Mononuclear cell (primary cell): ENCODE results near the gene ZNF558. TPM values are rescaled to one million over a fixed set of nuclear protein-coding genes. Genes with fewer than 3 reads are reported as not detected.

Experiments
- H3K27me3 ChIP-seq: 2 replicates; pipeline ENCODE4 v1.6.0; 2011; ENCODE audit warnings: low read length, control low read depth; ENCODE audit not compliant: insufficient read depth
- H3K4me1 ChIP-seq: 2 replicates; pipeline ENCODE4 v1.5.1; 2011; ENCODE audit warnings: mild to moderate bottlenecking, low read length, control low read depth; ENCODE audit not compliant: insufficient read depth
- H3K4me3 ChIP-seq: 2 replicates; pipeline ENCODE4 v1.5.1; 2011; ENCODE audit warnings: mild to moderate bottlenecking, low read length, moderate library complexity
- H3K9me3 ChIP-seq: 2 replicates; pipeline ENCODE4 v1.5.1; 2011; ENCODE audit warnings: low read depth, mild to moderate bottlenecking, control low read depth, low read length
- total RNA-seq: library from RNA; depleted of rRNA; stranded (reverse); fragments of >200 nt; gene quantifications from one replicate; pipeline ENCODE4 v1.2.3, GENCODE V29; 2012

ZNF558 gene
- 23.7 TPM for total RNA-seq

DNA sequence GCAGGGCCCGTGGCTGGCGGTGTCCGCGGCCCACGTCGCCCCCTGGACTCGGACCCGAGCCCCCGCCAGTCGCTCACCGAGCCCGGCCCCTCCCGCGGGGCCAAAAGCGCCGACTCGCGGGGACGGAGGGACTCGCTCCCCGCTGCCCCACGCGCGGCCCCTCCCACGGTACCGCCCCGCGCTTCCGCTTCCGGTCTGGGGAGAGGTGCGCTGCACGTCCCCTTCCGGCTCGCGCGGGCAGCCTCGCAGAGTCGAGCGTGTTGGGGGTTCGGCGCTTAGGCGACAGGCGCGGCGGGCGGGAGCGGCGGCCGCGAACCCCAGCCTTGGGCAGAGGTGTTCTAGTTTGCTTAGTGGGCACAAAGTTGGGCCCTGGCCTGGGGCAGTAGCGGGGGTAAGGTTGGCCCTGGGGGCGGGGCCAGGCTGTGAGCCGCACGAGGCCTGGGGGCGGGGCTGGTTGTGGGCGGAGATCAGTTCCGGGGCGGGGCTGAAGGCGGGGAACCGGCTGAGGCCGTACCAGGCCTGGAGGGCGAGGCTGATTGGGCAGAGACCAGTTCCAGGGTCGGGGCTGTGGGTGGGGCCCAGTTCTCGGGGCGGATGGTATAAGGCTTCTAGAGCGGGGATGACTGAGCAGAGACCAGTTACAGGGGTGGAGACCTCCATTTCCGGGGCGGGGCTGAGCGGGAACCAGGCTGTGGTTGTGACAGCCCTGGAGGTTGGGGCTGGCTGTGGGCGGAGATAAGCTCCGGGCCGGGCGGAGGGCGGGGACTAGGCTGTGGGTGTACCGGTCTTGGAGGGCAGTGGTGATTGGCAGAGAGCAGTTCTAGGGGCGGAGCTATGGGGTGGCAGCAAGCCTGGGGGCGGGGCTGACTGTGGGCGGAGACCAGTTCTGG, at the start of gene ZNF558, which contains the start of gene MBD3L1:
TSS of gene ZNF558 (minus strand) at position 173 of the 890 bp plus-strand sequence. CDS start 9,645 bp downstream, outside the sequence.
TSS of gene MBD3L1 (plus strand) at position 246 of the 890 bp plus-strand sequence. CDS start 10,302 bp downstream, outside the sequence.
- Histone ChIP-seq H3K27me3 (no peaks in the 10 kb centered on the region), H3K4me3 (peak within 1 kb of the TSS; percentile 73), H3K4me1 (peaks cover 9% of the 10 kb centered on the region)

DNA sequence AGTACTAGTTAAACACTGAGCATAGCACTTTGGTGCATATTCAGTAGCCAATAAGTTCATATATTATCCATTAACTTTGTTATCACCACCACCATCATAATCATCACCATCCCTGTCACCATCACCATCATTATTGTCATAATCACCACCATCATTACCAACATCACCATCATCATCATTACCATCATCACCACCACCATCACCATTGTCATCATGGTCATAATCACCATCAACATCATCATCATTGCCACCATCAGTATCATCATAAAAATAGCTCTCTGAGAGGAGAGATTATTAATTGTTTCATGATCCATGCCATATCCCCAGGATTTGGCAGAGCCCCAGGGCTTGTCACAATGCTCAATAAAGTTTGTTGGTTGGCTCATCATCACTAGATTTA, 49.4 kb upstream of the ZNF558 start:
- Histone ChIP-seq H3K9me3 (no peaks in the 10 kb centered on the region), H3K27me3 (no peaks in the 10 kb centered on the region), H3K4me3 (no peak overlapping the region), H3K4me1 (no peaks in the 10 kb centered on the region)

More for the DNA sequence above, at the start of gene ZNF558, which contains the start of gene MBD3L1:
- H3K9me3 ChIP-seq: no peaks in the 10 kb centered on the region

DNA sequence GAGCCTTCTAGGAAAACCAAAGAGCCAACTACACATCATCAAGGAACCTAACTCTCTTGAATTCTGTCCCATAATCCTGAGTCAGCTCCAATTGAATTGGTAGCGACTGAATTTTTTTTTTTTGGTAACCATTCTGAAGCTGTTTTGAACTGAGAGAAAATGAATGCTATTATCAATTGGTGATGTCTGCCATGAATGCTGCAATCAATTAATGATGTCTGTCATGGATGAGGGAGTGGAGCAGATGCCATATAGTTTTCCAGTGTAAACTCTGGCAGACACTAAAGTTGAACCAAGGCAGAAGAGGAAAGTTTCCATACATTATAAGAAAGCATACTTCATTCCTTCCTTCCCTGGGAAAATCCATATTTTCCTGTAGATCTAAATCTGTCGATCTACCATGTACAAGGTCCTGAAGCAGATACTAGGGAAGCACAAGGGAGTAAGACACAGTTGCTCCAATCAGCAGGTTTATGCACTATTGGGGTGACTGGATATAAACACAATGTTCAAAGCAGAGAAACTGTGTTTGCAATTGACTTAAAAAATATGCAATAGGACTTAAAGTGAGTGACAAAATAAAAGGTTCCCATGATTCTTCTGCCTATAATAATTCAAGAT, 48.9 kb upstream of the ZNF558 start:
- Histone ChIP-seq H3K4me3 (no peak overlapping the region), H3K27me3 (no peaks in the 10 kb centered on the region), H3K9me3 (no peaks in the 10 kb centered on the region), H3K4me1 (no peaks in the 10 kb centered on the region)

DNA sequence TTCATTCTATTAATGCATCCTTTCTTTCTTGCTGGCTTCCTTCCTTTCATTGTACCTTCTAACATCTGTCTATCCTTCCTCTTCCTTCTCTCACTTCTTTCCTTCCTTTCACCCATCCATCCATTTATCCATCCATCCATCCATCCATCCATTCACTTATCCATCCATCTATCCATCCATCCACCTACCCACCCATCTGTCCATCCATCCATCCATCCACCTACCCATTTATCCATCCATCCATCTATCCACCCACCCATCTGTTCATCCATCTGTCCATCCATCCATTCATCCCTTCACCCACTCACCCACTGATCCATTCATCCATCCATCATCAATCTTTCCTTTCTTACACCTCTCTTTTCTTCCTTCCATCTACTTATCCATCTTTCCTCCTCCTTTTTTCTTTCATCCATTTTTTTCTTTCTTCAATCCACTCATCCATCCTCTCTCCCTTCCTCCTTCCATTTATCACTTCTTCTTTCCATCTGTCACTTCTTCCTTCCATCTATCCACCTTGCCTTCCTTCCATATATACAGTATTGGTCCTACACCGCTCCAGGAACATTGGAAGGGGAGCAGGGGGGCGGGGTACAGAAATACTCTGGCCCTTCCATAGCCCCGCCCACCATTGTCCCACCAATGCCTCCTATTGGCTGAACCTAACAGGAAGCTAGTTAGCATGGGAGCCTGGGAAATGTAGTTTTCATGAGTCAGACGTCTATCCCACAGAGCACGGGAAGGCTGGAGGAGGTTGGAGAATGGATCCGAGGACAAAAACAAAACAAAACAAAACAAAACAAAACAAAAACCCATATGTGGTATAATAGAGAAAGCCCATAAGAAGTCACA, 46.0 kb upstream of the ZNF558 start:
- no peaks in the 10 kb centered on the region for H3K9me3 ChIP-seq
- H3K4me1 ChIP-seq: no peaks in the 10 kb centered on the region
- H3K4me3 ChIP-seq: no peak overlapping the region
- H3K27me3 ChIP-seq: no peaks in the 10 kb centered on the region

GRCh38 chr19:8866344-8866743, 34.2 kb upstream of the ZNF558 start:
- H3K4me1 ChIP-seq: no peaks in the 10 kb centered on the region
- H3K4me3 ChIP-seq: no peak overlapping the region
- H3K9me3 ChIP-seq: no peaks in the 10 kb centered on the region
- no peaks in the 10 kb centered on the region for H3K27me3 ChIP-seq

DNA sequence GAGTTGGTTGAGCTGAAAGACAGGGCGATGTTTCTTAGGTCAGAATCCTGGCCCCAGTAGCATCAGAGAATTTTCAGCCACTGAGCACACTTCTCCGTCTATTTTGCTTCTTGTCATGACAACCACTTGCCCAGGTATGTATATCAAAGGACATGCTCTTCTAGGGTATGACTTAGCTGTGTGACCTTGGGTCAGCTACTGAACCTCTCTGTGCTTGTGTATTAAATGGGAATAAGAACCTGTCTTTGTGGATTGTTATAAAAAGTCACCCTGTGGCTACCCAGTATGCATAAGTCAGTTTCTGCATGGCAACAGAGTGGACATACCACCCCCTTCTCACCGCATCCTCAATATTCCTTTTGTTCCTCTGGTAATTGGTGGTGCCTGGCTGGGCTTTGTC, 26.2 kb upstream of the ZNF558 start:
- Histone ChIP-seq H3K9me3 (no peaks in the 10 kb centered on the region), H3K4me3 (no peak overlapping the region), H3K27me3 (no peaks in the 10 kb centered on the region), H3K4me1 (no peaks in the 10 kb centered on the region)

- H3K27me3 ChIP-seq: no peaks in the 10 kb centered on the region
- H3K4me1 ChIP-seq: no peaks in the 10 kb centered on the region
- H3K9me3 ChIP-seq: no peaks in the 10 kb centered on the region
- H3K4me3 ChIP-seq: no peak overlapping the region
These were observed 18.4 kb upstream of the ZNF558 start for GRCh38 chr19:8850488-8850887.

DNA sequence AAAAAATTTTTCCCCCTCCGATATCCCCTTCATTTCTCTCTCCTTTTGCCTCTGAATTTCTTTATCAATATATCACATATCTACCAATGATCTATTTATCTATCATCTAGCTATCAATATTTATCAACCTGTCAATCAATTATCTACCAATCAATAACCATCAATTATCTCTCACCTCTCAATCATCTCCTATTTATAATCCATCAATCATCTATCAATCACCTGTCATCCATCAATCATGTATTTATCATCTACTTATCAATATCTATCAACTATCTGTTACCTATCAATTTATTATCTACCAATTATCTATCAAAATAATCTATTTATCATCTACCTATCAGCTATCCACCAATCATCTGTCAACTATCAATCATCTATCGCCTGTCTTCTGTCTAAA, 17.1 kb upstream of the ZNF558 start:
- Histone ChIP-seq H3K4me1 (no peaks in the 10 kb centered on the region), H3K27me3 (no peaks in the 10 kb centered on the region), H3K9me3 (no peaks in the 10 kb centered on the region), H3K4me3 (no peak overlapping the region)

DNA sequence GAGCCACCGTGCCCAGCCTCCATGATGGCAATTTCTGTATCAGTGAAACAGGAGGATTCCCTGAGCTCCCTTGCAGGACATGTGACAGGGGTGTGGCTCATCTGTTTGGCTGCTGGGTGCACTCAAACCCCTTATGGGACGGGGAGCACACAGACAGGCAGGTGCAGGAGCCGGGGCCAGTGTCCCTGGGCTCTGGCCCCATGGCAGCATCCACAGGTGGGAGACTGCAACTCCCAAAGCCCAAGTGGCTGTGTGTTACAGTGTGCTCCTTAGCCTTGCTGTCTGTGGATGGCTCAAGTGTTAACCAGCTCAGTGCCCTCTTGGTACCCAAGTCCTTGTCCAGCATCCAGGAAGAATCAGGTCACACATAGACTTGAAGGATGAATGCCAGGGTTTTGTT, 14.7 kb upstream of the ZNF558 start:
- Histone ChIP-seq H3K9me3 (no peaks in the 10 kb centered on the region), H3K4me1 (no peaks in the 10 kb centered on the region), H3K27me3 (no peaks in the 10 kb centered on the region), H3K4me3 (no peak overlapping the region)

GRCh38 chr19:8840708-8841107, 8.6 kb upstream of the ZNF558 start:
- Histone ChIP-seq H3K27me3 (no peaks in the 10 kb centered on the region), H3K4me3 (no peak overlapping the region), H3K9me3 (no peaks in the 10 kb centered on the region), H3K4me1 (no peaks in the 10 kb centered on the region)

GRCh38 chr19:8835877-8836276, 3.8 kb upstream of the ZNF558 start:
- Histone ChIP-seq H3K9me3 (no peaks in the 10 kb centered on the region), H3K27me3 (no peaks in the 10 kb centered on the region), H3K4me1 (peaks cover 9% of the 10 kb centered on the region), H3K4me3 (no peak overlapping the region)

DNA sequence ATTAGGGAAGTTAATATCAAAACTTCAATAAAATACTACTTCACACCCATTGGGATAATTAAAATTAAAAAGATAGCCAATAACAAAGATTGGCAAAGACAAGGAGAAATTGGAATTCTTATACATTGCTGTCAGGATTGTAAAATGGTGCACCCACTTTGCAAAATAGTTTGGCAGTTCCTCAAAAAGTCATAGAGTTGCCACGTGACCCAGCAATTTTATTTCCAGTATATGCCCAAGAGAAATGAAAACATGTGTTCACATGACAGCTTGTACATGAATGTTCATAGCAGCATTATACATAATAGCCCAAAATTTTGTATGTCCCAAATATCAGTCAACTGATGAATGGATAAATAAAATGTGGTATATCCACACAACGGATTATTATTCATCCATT, 3.3 kb upstream of the ZNF558 start:
- Histone ChIP-seq H3K9me3 (no peaks in the 10 kb centered on the region), H3K4me3 (no peak overlapping the region), H3K4me1 (peaks cover 9% of the 10 kb centered on the region), H3K27me3 (no peaks in the 10 kb centered on the region)

DNA sequence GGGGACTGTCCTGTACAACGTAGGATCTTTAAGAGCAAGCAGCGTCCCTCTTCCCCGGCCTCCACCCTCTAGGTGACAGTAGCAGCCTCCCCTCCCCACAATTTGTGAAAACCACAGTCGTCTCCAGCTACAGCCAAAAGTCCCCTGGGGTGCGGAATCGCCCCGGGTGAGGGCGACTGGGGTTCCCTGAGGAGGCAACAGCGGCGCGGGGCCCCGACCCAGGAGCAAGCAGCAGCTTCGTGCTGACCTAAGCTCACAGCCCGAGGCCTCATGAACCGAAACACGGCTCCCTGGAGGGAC, 322 bp downstream of the ZNF558 start:
- H3K4me3 ChIP-seq: peak overlapping the region; percentile 73
- peaks cover 9% of the 10 kb centered on the region for H3K4me1 ChIP-seq
- no peaks in the 10 kb centered on the region for H3K27me3 ChIP-seq
- no peaks in the 10 kb centered on the region for H3K9me3 ChIP-seq

GRCh38 chr19:8831373-8831772, 731 bp downstream of the ZNF558 start:
- Histone ChIP-seq H3K4me3 (peak overlapping the region; percentile 73), H3K27me3 (no peaks in the 10 kb centered on the region), H3K9me3 (no peaks in the 10 kb centered on the region), H3K4me1 (peaks cover 9% of the 10 kb centered on the region)

DNA sequence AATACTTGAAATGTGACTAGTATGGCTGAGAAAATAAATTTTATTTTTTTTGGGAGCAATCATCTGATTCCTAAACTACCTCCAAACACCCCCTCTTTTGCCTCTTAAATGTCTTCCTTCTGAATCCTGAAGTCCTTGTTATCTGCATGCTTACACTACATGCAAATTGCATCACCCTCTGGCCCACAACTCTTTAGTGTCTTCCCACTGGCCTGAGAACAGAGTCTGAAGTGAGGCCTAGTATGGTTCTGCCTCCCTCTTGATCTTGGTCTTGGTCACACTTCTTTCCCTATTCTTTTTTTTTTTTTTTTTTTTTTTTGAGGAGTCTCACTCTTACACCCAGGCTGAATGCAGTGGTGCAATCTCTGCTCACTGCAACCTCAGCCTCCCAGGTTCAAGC, 4.8 kb downstream of the ZNF558 start:
- Histone ChIP-seq H3K9me3 (no peaks in the 10 kb centered on the region), H3K27me3 (no peaks in the 10 kb centered on the region)

More for the DNA sequence above, 4.8 kb downstream of the ZNF558 start:
- no peak overlapping the region for H3K4me3 ChIP-seq
- H3K4me1 ChIP-seq: peaks cover 9% of the 10 kb centered on the region
